BE2C (cell line): Measurements from ENCODE around the gene TCF7L1.
"Not testable (repeated sequence)": the region's sequence is repeated elsewhere in the genome, so short reads cannot be mapped to it uniquely, and the experiment has no call there.

Experiments
- DNase-seq: peaks from one replicate; pipeline ENCODE4 v3.0.0-alpha.2; 2020
- H3K27me3 ChIP-seq: fragments of 250-450 bp; sonication (Bioruptor Pico); 2 replicates; pipeline ENCODE4 v1.5.1; 2020; ENCODE audit warnings: mild to moderate bottlenecking
- H3K36me3 ChIP-seq: fragments of 250-450 bp; sonication (Bioruptor Pico); 2 replicates; pipeline ENCODE4 v1.5.1; 2020; ENCODE audit warnings: mild to moderate bottlenecking
- H3K4me1 ChIP-seq: fragments of 250-450 bp; sonication (Bioruptor Pico); 2 replicates; pipeline ENCODE4 v1.5.1; 2020
- H3K4me3 ChIP-seq: 2 replicates; pipeline ENCODE4 v1.5.1; 2011; ENCODE audit warnings: low read depth, low read length
- H3K9me3 ChIP-seq: fragments of 250-450 bp; sonication (Bioruptor Pico); 2 replicates; pipeline ENCODE4 v1.5.1; 2020
- TF ChIP-seq, protein P1 (sequence below): IDR thresholded peaks from 2 replicates; pipeline ENCODE4 v1.5.1; 2012; ENCODE audit warnings: mild to moderate bottlenecking, low read depth, low read length

Gene TCF7L1

DNA sequence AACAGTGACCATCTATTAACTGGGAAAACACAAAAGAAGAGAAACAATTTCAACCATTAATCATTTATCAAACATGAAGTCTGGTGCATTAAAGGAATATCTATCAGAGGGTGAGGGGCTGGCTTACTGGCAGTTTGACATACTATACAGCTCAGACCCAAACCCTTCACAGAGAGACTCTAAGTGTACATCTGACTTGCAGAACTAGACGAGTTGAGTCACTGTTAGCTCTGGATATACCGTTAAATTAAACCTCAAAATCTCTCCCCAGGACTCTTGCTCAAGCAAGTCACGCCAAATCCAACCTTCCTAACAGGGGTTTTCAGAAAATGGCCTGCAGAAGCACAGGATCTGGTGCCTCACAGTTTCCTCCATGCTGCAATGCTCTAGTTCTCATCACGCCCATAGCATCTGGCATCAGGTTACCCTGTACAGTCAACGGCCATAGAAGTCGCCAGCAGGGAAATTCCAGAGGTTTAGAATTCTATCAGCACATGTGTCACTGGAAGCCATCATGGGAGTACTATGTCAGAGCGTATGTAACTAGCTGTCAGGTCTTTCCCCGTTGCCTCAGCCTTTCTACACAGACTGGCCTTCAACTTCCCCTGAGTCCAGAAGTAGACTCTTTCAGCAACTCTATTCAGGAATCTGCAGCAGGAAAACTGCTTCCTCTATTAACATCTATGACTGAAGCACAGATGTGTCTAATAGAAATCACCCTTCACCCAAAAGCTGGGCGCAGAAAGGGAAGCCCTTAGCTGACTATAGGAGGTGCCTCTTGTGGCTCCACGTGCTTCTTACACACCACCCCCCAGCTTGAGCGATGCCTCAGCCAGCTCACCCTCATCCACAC, 185.3 kb downstream of the TCF7L1 start:
- no peak for DNase-seq
- peaks cover 11% of the 10 kb centered on the region for H3K36me3 ChIP-seq
- H3K9me3 ChIP-seq = no peaks in the 10 kb centered on the region
- no peak overlapping the region for H3K4me3 ChIP-seq
- no peaks in the 10 kb centered on the region for H3K27me3 ChIP-seq
- TF ChIP-seq, protein P1, sequence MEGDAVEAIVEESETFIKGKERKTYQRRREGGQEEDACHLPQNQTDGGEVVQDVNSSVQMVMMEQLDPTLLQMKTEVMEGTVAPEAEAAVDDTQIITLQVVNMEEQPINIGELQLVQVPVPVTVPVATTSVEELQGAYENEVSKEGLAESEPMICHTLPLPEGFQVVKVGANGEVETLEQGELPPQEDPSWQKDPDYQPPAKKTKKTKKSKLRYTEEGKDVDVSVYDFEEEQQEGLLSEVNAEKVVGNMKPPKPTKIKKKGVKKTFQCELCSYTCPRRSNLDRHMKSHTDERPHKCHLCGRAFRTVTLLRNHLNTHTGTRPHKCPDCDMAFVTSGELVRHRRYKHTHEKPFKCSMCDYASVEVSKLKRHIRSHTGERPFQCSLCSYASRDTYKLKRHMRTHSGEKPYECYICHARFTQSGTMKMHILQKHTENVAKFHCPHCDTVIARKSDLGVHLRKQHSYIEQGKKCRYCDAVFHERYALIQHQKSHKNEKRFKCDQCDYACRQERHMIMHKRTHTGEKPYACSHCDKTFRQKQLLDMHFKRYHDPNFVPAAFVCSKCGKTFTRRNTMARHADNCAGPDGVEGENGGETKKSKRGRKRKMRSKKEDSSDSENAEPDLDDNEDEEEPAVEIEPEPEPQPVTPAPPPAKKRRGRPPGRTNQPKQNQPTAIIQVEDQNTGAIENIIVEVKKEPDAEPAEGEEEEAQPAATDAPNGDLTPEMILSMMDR = no peak
- no peaks in the 10 kb centered on the region for H3K4me1 ChIP-seq

DNA sequence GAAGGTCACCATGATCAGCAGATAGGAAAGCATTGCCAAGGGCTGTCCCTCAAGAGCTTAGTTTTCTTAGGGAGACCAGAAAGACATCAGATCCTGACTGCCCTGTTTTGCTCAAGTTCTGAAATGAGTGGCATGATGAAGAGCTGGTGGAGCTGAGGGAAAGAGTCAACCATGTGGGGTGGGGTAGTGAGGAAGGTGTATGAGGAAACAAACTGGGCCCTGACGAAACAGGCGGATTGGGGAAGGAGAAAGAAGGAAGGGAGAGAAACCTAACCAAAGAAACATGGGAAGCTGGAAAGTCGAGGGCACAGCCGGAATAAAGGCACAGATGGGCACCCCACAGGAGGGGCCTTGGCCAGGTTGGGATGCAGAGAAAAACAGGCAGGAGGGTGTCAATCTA, 186.6 kb downstream of the TCF7L1 start:
- Histone ChIP-seq H3K4me1 (no peaks in the 10 kb centered on the region), H3K27me3 (no peaks in the 10 kb centered on the region), H3K4me3 (no peak overlapping the region), H3K36me3 (peaks cover 20% of the 10 kb centered on the region), H3K9me3 (no peaks in the 10 kb centered on the region)
- no peak for DNase-seq
- TF ChIP-seq, protein P1 = no peak

DNA sequence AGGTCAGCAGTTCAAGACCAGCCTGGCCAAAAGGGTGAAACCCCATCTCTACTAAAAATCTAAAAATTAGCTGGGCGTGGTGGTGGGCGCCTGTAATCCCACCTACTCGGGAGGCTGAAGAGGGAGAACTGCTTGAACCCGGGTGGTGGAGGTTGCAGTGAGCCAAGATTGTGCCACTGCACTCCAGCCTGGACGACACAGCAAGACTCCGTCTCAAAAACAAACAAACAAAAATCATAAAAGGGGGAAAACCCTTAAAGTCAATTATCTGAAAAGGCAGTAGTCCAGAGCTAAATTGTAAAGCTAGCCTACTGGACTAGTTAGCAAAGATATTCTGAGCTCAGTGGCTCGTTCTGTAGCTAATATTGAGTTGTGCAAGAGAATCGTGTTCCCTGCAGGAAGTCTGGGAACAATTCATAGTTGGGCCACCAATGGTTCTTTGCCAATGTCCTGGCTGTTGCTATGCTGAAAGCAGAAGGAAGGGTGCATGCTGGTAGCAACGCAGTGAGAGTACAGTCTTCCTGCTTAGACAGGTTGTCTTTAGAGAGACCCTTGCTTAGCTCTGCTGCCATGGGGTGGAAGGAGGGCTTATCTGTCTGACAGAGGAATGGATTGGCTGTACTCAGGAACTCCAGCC, 190.3 kb downstream of the TCF7L1 start:
- no peaks in the 10 kb centered on the region for H3K4me1 ChIP-seq
- TF ChIP-seq, protein P1 = no peak
- H3K9me3 ChIP-seq = no peaks in the 10 kb centered on the region
- no peak for DNase-seq
- peaks cover 23% of the 10 kb centered on the region for H3K36me3 ChIP-seq
- no peaks in the 10 kb centered on the region for H3K27me3 ChIP-seq
- H3K4me3 ChIP-seq = no peak overlapping the region

DNA sequence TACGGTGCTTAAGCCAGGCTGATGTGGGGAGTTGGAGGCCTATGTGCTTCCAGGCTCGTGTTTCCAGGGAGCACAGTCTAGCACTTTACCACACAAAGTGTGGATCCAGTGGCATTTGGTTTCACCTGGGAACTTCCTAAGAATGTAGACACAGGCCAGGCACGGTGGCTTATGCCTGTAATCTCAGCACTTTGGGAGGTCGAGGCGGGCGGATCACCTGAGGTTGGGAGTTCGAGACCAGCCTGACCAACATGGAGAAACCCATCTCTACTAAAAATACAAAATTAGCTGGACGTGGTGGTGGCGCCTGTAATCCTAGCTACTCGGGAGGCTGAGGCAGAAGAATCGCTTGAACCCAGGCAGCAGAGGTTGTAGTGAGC, 190.8 kb downstream of the TCF7L1 start:
- H3K9me3 ChIP-seq, H3K4me3 ChIP-seq, H3K27me3 ChIP-seq, DNase-seq, H3K4me1 ChIP-seq: not testable (repeated sequence)
- peaks cover 23% of the 10 kb centered on the region for H3K36me3 ChIP-seq

DNA sequence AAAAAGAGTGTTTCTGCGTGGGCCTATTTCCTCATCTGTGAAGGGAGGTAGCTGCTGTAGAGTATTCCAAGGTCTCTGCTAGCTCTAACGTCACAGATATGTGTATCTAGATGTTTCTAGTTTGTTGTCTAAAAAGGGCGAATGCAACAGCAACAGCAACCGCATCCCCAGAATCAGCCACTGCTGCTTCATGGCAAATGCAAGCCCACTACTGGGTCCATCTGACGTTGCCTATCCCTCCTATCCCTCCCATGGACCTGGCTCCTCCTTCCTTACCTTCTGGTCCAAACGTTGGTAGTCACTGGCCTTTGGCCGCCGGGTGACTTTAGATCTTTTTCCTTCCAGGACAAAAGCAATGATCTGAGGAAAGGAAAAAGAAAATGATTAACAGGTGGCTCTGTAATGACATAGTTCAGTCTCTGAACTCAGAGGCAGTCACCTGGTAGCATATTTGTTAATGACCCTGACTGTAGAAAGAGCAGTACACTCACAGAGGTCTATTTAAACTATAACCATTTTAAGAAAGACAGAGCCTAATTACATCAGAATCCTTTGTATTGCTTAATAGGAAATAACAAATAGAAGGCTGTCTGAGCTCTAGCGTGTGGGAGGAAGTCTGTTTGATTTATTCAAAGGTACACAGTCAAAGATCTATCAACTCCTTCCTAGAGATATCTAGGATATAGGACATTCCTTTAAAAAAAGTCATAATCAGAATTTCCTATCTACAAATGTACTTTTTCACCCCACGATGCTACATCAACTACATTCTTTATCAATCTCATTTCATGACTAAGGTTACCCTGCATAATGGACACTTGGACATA, 191.7 kb downstream of the TCF7L1 start:
- Histone ChIP-seq H3K4me1 (no peaks in the 10 kb centered on the region), H3K4me3 (peak overlapping the region; percentile 81), H3K9me3 (no peaks in the 10 kb centered on the region), H3K36me3 (peaks cover 23% of the 10 kb centered on the region), H3K27me3 (no peaks in the 10 kb centered on the region)
- DNase-seq = no peak
- TF ChIP-seq, protein P1 = no peak

DNA sequence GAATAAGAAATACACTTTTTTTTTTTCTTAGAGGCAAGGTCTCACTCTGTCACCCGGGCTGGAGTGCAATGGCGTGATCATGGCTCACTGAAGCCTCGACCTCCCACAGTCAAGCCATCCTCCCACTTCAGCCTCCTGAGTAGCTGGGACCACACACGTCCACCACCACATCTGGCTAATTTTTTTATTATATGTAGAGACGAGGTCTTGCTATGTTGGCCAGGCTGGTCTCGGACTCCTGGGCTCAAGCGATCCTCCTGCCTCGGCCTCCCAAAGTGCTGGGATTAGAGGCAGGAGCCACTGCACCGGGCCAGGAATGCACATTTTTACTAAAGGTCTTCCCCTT, 192.2 kb downstream of the TCF7L1 start:
- Histone ChIP-seq H3K9me3 (no peaks in the 10 kb centered on the region), H3K36me3 (peaks cover 23% of the 10 kb centered on the region), H3K27me3 (no peaks in the 10 kb centered on the region), H3K4me1 (no peaks in the 10 kb centered on the region), H3K4me3 (peak overlapping the region; percentile 81)
- no peak for DNase-seq
- TF ChIP-seq, protein P1 = no peak
